HL-60 (cell line): ENCODE results near the gene AGAP1.

Source experiments
- DNase-seq, 2 experiments: peaks; one replicate each; pipeline ENCODE4 v3.0.0-alpha.2; 2010 to 2020; ENCODE audit warnings: low read depth in 1 of 2, low spot score in 1 of 2
- H3K27ac ChIP-seq: fragments of 250-450 bp; sonication (Bioruptor Pico); replicated peaks from 2 replicates; pipeline ENCODE4 v1.5.1; 2020; ENCODE audit warnings: mild to moderate bottlenecking, moderate library complexity
- H3K27me3 ChIP-seq: fragments of 250-450 bp; sonication (Bioruptor Pico); 2 replicates; pipeline ENCODE4 v1.5.1; 2021; ENCODE audit warnings: mild to moderate bottlenecking, moderate library complexity; ENCODE audit not compliant: insufficient read depth, poor library complexity, severe bottlenecking
- H3K4me3 ChIP-seq: replicated peaks from 2 replicates; pipeline ENCODE4 v1.5.1; 2011; ENCODE audit warnings: mild to moderate bottlenecking, control low read depth, low read length; ENCODE audit not compliant: insufficient read depth
- GABPA ChIP-seq: IDR thresholded peaks from 2 replicates; pipeline ENCODE4 v1.6.1; 2012; ENCODE audit warnings: low read depth
- POLR2AphosphoS5 ChIP-seq: IDR thresholded peaks from 2 replicates; pipeline ENCODE4 v1.6.1; 2012; ENCODE audit warnings: low read depth
- SPI1 ChIP-seq: IDR thresholded peaks from 2 replicates; pipeline ENCODE4 v1.6.1; 2012; ENCODE audit warnings: low read depth, mild to moderate bottlenecking, borderline replicate concordance
- TF ChIP-seq, protein P1 (sequence below): IDR thresholded peaks from 2 replicates; pipeline ENCODE4 v1.6.1; 2012; ENCODE audit warnings: low read depth; ENCODE audit not compliant: insufficient replicate concordance
- TF ChIP-seq, protein P2 (sequence below): IDR thresholded peaks from one replicate; pipeline ENCODE4 v1.5.1; 2011; ENCODE audit warnings: low read length, control low read depth, inconsistent platforms; ENCODE audit not compliant: insufficient read depth

Gene AGAP1

DNA sequence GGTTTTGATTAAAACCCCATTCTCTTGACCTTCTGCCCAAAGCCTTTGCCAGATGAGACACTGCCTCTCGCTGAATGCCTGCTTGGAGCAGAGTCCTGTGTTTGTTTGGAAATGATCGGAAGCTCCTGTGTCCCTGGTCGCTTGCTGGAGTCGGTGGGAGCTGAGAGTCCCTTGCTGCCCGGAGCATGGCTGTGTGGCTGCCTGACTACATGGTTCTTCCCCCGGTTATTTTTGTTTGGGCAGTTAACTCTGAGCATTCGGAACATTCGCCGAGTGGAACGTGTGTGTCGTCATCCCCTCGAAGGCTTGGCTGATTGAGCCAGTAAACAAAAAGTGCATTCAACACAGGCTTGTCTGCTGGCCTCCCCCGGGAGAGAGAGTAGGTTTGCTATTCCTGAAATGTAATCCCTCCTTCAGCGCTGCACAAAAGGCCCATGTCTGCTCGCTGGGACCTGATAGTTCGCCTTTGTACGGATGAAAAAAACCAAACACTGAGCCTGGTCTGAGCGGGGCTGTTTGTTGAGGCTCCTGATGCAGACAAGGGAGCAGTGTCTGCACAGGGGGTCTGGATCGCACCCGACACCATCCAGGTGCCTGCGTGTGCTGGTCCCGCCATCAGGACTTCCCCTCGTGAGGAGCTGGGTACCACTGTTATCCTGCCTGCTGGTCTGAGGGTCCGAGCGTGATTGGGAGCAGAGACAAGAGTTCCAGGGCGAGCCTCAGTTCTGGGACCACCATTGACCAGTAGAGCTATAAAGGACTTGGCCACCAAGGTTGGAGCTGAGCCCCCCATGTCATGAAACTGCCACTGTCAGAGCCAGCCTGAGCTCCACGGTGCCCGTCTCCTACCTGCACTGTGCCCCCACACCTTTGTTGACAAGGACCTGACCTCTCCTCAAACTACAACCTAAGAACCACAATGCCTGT, 83.8 kb downstream of the AGAP1 start:
- Histone ChIP-seq H3K27me3 (no peaks in the 10 kb centered on the region), H3K4me3 (no peak overlapping the region), H3K27ac (no peak overlapping the region)
- no peak for TF ChIP-seq POLR2AphosphoS5
- TF ChIP-seq, protein P1, sequence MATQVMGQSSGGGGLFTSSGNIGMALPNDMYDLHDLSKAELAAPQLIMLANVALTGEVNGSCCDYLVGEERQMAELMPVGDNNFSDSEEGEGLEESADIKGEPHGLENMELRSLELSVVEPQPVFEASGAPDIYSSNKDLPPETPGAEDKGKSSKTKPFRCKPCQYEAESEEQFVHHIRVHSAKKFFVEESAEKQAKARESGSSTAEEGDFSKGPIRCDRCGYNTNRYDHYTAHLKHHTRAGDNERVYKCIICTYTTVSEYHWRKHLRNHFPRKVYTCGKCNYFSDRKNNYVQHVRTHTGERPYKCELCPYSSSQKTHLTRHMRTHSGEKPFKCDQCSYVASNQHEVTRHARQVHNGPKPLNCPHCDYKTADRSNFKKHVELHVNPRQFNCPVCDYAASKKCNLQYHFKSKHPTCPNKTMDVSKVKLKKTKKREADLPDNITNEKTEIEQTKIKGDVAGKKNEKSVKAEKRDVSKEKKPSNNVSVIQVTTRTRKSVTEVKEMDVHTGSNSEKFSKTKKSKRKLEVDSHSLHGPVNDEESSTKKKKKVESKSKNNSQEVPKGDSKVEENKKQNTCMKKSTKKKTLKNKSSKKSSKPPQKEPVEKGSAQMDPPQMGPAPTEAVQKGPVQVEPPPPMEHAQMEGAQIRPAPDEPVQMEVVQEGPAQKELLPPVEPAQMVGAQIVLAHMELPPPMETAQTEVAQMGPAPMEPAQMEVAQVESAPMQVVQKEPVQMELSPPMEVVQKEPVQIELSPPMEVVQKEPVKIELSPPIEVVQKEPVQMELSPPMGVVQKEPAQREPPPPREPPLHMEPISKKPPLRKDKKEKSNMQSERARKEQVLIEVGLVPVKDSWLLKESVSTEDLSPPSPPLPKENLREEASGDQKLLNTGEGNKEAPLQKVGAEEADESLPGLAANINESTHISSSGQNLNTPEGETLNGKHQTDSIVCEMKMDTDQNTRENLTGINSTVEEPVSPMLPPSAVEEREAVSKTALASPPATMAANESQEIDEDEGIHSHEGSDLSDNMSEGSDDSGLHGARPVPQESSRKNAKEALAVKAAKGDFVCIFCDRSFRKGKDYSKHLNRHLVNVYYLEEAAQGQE = no peak
- no peak for TF ChIP-seq GABPA
- TF ChIP-seq, protein P2, sequence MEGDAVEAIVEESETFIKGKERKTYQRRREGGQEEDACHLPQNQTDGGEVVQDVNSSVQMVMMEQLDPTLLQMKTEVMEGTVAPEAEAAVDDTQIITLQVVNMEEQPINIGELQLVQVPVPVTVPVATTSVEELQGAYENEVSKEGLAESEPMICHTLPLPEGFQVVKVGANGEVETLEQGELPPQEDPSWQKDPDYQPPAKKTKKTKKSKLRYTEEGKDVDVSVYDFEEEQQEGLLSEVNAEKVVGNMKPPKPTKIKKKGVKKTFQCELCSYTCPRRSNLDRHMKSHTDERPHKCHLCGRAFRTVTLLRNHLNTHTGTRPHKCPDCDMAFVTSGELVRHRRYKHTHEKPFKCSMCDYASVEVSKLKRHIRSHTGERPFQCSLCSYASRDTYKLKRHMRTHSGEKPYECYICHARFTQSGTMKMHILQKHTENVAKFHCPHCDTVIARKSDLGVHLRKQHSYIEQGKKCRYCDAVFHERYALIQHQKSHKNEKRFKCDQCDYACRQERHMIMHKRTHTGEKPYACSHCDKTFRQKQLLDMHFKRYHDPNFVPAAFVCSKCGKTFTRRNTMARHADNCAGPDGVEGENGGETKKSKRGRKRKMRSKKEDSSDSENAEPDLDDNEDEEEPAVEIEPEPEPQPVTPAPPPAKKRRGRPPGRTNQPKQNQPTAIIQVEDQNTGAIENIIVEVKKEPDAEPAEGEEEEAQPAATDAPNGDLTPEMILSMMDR = no peak
- TF ChIP-seq SPI1 = no peak
- DNase-seq = no peak

DNA sequence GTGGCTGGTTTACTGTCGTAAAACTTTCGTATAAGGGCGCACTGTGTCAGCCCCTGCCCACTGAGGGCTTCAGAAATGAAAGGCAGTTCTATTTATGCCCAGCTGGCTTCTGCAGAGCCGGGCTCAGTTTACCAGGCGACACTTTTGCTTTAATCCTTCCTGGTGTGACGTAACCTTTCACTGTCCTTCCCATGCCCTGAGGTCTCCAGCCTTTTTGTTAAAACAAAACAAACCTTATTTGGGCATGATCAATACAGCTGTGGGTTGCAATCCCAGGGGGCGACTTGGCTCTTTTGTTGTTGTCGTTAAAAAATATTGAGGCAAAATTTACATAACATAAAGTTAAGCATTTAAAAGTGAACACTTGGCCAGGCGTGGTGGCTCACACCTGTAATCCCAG, 85.3 kb downstream of the AGAP1 start:
- H3K27ac ChIP-seq = no peak overlapping the region
- H3K4me3 ChIP-seq = no peak overlapping the region
- no peaks in the 10 kb centered on the region for H3K27me3 ChIP-seq
- DNase-seq = no peak
- TF ChIP-seq, protein P1 = no peak
- TF ChIP-seq, protein P2 = no peak
- TF ChIP-seq POLR2AphosphoS5 (no peak), SPI1 (no peak), GABPA (no peak)

DNA sequence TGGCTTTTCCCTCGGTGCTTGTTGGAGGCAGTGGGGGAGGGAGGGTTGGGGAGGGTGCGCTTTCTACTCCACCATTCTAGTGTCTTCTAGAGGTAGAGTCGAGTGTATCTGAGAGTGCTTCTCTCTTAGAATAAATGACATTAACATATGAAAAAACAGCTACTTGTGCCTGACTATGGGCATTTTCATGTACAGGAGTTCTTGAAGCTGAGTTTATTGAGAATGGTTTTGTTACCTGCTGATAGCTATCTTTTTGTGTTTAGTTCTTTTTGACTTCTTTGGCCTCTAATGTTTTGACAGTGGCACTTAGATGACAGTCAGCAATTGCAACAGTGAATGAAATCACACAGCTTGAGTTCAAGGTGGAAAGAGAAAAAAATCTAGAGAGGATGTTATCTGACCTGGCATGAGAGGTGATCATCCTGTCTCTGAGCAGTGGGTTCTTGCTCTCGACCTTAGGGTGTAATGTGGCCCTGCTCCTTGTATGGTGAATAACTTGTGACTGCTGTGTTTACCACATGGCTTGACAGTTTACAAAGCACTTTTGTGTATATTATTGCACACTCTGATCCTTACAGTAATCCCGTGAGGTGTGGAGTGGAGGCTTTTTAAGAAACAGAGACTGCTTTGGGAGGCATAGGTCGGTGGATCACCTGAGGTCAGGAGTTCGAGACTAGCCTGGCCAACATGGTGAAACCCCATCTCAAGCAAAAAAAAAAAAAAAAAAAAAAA, 86.7 kb downstream of the AGAP1 start:
- H3K27ac ChIP-seq = no peak overlapping the region
- TF ChIP-seq SPI1 (no peak), POLR2AphosphoS5 (no peak), GABPA (no peak)
- TF ChIP-seq, protein P2 = no peak
- TF ChIP-seq, protein P1 = no peak
- no peaks in the 10 kb centered on the region for H3K27me3 ChIP-seq
- no peak overlapping the region for H3K4me3 ChIP-seq
- DNase-seq = no peak
